Measurements from ENCODE around the gene HK1.
"Not testable (repeated sequence)": the region's sequence is repeated elsewhere in the genome, so short reads cannot be mapped to it uniquely, and the experiment has no call there.

The HK1 gene

DNA sequence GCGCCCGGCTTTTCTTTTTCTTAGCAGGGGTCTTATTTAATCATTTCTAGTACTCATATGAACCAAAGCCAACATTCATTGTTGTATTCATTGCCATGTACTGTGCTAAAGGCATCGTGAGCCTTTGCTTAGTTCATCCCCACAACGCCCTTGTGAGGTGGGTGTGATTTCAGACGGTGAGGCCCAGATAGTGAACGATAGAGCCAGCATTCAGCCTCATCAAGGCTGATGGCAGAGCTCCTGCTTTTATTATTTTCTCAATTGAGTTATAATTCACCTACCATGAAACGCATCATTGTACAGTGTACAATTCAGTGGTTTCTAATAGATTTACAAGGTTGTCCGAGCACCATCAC is 50.1 kb downstream of the HK1 start:
- no peak for DNase-seq (ENCODE audit: low read depth)

- DNase-seq (ENCODE audit: low read depth): not testable (repeated sequence)
Observed at GRCh38 chr10:69328888-69329287, 50.6 kb downstream of the HK1 start.

- no peak for DNase-seq (ENCODE audit: low read depth)
Observed at GRCh38 chr10:69329721-69330178, 51.5 kb downstream of the HK1 start.

- no peak for DNase-seq (ENCODE audit: low read depth)
Observed at GRCh38 chr10:69331161-69331560, 52.9 kb downstream of the HK1 start.

GRCh38 chr10:69332278-69333010 is 54.1 kb downstream of the HK1 start:
- no peak for DNase-seq (ENCODE audit: low read depth)

GRCh38 chr10:69333205-69333604 is 54.9 kb downstream of the HK1 start:
- DNase-seq (ENCODE audit: low read depth): no peak

DNA sequence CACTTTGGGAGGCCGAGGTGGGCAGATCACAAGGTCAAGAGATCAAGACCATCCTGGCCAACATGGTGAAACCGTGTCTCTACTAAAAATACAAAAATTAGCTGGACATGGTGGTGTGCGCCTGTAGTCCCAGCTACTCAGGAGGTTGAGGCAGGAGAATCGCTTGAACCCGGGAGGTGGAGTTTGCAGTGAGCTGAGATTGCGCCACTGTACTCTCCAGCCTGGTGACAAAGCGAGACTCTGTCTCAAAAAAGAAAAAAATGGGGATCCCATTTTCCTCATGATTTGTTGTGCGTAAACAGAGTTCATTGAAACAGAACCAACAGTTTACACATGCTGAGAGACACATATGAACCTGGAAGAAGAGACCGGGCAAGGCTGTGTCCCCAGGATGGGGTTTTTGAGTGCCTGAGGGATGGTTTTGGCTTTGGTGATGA is 55.6 kb downstream of the HK1 start:
- DNase-seq (ENCODE audit: low read depth): not testable (repeated sequence)

- no peak for DNase-seq (ENCODE audit: low read depth)
Observed at GRCh38 chr10:69334302-69335062, 56.2 kb downstream of the HK1 start.

DNA sequence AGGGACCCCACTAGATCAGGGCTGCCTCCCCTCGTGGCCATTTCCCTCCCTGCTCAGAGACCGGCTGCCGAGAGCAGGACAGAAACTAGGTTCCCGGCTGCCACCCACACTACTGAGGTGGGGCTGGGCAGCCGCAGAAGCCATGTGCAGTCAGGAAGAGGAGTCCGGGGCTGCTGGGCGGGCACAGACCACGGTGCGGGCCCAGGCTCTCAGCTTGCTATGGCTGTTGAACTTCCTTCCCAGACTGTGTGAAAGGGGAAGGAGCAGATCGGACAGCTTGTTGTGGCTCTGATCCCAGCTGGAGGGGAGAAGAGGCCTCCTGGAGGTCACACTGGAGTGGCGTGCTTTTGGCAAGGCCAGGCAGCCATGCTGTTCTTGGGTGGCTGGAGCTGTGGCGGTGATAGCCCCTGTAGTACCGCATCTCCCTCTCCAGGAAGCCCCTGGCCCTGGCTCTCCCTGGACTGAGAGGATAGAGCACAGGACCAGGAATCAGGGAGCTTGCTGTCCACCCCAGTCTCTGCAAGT is 56.8 kb downstream of the HK1 start:
- DNase-seq (ENCODE audit: low read depth): no peak

- no peak for DNase-seq (ENCODE audit: low read depth)
Observed at GRCh38 chr10:69335613-69336012, 57.3 kb downstream of the HK1 start.

DNA sequence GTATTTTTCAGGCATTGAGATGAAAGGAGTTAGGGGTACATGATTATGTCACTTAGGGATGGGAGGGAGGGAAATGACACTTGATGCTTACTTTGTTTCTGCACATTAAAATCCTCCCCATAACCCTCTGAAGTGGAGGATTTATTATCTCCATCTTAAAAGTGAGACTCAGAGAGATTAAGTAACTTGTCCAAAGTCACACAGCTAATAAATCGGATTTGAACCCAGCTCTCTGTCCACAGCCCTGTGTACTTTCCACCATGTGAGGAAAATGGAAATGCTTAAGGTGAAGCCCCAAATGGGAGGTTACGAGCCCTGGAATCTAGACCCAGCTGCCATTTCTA is 58.6 kb downstream of the HK1 start:
- DNase-seq (ENCODE audit: low read depth): no peak

- DNase-seq (ENCODE audit: low read depth): peak; percentile 91
Observed at GRCh38 chr10:69337296-69338132, 59.2 kb downstream of the HK1 start.

DNA sequence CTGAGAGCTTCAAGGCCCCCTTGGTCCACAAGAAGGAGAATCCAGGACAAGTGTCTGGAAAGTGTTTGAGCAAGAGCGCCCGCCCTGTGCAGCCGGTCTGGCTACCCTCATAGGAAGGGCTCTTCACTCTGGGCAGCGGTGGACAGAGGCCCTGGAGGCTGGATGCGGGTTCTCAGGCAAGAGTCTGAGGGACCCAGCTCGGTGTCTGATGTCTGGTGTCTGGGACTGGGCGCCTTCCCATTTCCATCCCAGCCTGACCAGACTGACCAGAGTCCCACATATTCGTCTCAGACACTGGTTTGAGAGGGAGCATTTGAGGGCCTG is 59.8 kb downstream of the HK1 start:
- DNase-seq (ENCODE audit: low read depth): no peak

DNA sequence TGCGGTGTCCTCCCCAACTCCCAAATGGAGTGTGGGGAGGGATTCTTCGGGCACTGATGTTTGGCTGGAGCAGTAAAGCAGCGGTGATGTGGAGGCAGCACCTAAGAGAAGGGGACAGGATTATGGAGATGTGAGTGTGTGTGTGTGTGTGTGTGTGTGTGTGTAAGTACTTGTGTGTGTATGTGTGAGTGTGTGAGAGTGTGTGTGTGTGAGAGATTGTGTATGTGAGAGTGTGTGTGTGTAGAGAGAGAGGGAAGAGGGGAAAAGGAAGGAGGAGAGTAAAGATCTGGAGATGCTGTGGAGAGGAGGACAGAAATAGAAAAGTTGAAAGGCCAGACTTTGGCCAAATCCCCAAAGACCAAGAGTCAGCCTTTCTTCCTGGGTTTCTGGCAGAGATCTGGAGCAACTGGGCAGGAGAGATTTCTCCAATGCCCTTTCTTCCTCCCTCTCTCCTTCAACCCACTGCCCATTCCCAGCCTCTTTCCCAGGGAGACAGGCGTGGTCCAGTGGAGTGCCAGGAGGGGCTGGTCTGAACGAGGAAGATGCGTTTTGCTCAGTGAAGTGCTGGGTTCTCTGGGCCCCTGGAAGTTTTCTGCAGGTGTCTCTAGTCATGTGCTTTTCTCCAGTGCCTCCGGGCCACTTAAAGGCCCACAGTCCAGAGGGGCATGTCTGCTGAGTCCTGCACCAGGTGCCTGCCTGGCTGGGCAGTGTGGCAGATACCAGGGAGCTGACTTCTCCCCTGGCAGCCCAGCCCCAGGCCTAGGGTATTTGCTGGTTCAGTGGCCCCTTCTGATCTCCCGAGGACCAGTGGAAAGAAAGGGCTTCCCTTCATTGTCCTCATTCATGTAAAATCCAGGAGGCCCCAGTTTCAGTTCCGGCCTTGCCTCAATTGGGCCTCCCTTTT is 60.5 kb downstream of the HK1 start:
- DNase-seq (ENCODE audit: low read depth): no peak

- no peak for DNase-seq (ENCODE audit: low read depth)
Observed at GRCh38 chr10:69340695-69341094, 62.4 kb downstream of the HK1 start.

- no peak for DNase-seq (ENCODE audit: low read depth)
Observed at GRCh38 chr10:69343905-69344304, 65.6 kb downstream of the HK1 start.

GRCh38 chr10:69344591-69345252 is 66.4 kb downstream of the HK1 start:
- DNase-seq (ENCODE audit: low read depth): no peak

DNA sequence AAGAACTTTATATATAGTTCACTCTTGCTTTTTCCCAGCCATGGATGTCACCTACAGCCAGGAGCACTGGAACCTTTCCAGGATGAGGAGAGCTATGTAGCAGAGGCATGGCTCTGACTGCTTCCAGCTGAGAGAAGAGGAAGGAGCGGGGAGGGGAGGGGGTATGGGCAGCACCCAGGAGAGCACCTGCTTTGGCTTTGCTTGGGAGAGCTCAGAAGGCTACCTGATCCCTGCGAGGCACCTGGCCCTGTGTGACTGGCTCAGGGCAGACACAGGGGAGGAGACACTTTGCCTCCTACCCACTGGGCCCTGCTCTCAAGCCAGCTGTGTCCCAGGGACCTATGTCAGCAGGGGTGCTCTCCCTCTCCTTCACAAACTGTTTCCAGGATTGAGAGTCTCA is 67.1 kb downstream of the HK1 start:
- DNase-seq (ENCODE audit: low read depth): no peak

DNA sequence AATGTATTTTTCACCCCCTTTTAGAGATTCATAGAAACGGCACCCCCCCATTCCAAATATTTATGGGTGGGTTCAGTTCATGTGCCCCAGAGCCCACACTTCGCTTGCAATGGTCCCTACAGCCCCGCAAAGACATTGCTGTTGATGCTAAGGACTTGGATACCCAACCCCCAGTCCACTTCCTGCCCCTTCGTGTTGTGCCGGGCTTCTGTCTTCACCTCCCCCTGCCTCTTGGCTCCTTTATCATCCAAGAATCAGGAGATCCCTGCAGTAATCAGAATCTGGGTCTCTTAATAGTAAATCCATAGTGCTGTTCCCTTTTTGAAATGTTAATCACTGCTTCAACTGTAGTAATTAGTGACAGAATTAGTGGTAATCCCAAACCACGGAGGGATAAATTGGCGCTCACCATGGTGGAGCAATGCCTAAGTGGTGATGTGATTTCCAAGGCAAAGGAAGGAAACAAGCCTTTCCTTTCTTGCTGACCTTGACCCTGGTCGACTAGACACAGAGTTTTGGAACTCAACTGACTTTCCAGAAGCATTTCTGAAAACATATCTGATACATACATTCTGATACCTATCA is 67.7 kb downstream of the HK1 start:
- DNase-seq (ENCODE audit: low read depth): no peak

GRCh38 chr10:69346776-69347175 is 68.5 kb downstream of the HK1 start:
- no peak for DNase-seq (ENCODE audit: low read depth)
